Measurements from ENCODE around the gene KLRC4.
"Not testable (repeated sequence)": the region's sequence is repeated elsewhere in the genome, so short reads cannot be mapped to it uniquely, and the experiment has no call there.

- TF ChIP-seq CTCF, POLR2A (IDR thresholded peaks at IDR 0.05): not testable (repeated sequence)
Measured at GRCh38 chr12:10396176-10396575, 13.4 kb downstream of the KLRC4 start.
